Prostate gland (tissue), 2 donors: Measurements from ENCODE around the gene KCNK18.

Experiments used
- POLR2A ChIP-seq: fragments of 450-650 bp; IDR thresholded peaks from one replicate; pipeline ENCODE4 v1.6.1; 2016; ENCODE audit warnings: antibody characterized with exemption, mild to moderate bottlenecking
- POLR2AphosphoS5 ChIP-seq: sonication (generic); formaldehyde crosslinking; IDR thresholded peaks from one replicate; pipeline ENCODE4 v1.6.1; 2017; ENCODE audit warnings: antibody characterized with exemption
- TF ChIP-seq, protein P1 (sequence below), 4 experiments: fragments of 200-600 bp in 2 of 4; fragments of 450-650 bp in 2 of 4; sonication (generic) in 2 of 4; IDR thresholded peaks; 1 replicate in 3 of 4; 2 replicates in 1 of 4; pipeline ENCODE4 v1.5.1; 2016 to 2019; ENCODE audit warnings: antibody characterized with exemption in 4 of 4, mild to moderate bottlenecking in 2 of 4, moderate library complexity in 2 of 4

DNA sequence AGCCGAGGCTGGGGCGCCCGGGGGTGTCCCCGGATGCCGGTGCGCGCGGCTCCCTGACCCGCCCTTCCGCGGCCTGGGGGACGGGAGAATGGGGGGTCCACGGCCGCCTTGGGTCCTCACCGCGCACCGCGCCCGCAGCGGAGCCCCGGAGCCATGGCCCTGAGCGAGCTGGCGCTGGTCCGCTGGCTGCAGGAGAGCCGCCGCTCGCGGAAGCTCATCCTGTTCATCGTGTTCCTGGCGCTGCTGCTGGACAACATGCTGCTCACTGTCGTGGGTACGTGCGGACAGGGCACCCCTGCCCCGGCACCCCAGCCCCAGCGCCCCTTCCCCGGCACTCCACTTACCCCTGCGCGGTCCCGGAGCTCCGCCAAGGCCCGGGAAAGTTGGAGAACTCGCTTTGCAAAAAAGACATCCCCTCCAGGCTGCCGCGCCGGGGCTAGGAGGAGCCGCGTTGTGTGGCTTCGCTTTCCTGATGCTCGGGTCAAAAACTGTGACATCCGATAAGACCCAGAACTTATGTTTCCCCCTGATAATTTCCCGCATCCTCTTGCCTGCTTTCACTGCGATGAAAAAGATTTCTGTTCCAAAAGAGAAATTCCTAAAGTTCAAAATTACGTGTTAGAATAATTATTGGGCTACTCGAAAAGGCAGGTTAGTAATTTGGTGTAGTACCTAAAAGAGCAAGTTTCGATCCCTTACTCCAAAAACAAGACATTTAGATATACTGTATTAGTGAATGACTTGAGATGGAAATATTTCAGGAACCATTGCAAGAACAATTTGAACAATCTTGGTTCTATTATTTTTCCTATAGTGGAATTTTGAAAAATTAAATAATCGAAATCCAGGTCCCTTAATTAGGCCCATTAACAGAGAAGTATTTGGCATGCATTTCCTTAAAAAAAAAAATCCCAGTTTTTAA is 44.5 kb downstream of the KCNK18 start:
- TF ChIP-seq, protein P1, sequence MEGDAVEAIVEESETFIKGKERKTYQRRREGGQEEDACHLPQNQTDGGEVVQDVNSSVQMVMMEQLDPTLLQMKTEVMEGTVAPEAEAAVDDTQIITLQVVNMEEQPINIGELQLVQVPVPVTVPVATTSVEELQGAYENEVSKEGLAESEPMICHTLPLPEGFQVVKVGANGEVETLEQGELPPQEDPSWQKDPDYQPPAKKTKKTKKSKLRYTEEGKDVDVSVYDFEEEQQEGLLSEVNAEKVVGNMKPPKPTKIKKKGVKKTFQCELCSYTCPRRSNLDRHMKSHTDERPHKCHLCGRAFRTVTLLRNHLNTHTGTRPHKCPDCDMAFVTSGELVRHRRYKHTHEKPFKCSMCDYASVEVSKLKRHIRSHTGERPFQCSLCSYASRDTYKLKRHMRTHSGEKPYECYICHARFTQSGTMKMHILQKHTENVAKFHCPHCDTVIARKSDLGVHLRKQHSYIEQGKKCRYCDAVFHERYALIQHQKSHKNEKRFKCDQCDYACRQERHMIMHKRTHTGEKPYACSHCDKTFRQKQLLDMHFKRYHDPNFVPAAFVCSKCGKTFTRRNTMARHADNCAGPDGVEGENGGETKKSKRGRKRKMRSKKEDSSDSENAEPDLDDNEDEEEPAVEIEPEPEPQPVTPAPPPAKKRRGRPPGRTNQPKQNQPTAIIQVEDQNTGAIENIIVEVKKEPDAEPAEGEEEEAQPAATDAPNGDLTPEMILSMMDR (IDR thresholded peaks at IDR 0.05): no peak
- TF ChIP-seq POLR2A (no peak), POLR2AphosphoS5 (no peak)
